ENCODE measurements around the gene ELOB. TPM values are rescaled to one million over a fixed set of nuclear protein-coding genes. Genes with fewer than 3 reads are reported as not detected.

The ELOB gene
- total and polyA plus RNA-seq, 2 of the 8 experiments (the other 6 are each of a cell fraction or from before 2014, with no cell fraction given): 237 to 1,357 TPM

DNA sequence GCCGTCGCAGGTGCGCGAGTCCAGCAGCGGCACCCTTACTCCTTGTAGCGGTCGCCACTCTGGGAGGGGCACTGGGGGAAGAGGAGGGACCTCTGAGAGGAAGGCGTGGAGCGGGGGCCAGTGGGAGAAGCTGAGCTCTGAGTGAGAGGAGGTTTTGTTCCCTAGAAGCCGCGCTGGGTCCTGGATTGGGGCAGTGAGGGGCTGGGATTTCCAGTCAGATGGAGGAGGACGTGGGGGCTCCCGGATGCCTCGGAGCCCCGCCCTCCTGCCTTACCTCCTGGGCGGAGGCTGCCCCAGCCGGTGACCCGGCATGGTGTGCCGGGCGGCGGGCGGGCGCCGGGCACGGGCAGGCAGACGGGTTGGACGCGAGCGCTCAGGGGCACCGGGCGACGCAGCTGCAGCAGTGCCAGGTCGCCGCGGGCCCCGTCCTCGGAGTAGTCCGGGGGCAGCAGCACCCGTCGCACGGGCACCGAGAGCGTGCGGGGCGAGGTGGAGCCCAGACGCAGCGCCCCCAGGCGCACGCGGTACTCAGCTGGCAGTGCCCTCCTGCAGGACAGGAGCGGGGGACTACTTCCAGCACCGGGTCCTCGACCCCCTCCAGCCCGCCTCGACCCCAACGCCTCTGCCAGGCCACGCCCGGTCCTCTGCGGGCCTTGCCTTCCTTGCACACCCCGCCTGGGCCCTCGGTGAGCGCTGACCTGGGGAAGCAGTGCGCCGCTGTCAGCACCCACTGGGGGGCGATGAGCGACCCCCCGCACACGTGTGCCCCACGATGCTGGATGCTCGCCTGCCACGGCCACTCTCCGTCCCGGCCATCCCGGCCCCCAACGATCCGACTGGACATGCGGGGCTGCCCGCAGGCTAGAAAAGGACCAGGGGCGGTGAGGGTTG lies 8.3 kb upstream of the ELOB start:
- ChIA-PET POLR2A (ENCODE audit: partially characterized antibody) (interaction anchor here (1.0 to 2.8 kb wide), 6 partner anchors 8 to 33 kb away, joined by 3 to 28 read pairs (median 5); partner anchors contain the start of genes ELOB and SRRM2), CTCF (ENCODE audit: partially characterized antibody) (interaction anchor here (1.3 to 1.7 kb wide), 2 partner anchors 54 to 142 kb away, joined by 4 to 6 read pairs; no protein-coding TSS in a partner anchor)
- H2BK120ac ChIP-seq (replicated peaks; ENCODE audit: low read depth, low read length): no peak overlapping the region
- no peaks in the 10 kb centered on the region for H3K9me3 ChIP-seq (ENCODE audit: insufficient read depth in 2 of 2, low read depth in 1 of 2, low read length in 1 of 2)
- peaks cover 0 to 3% (median 0%) of the 10 kb centered on the region in 4 experiments; a peak in 2 of 7 replicates for H3K27me3 ChIP-seq (replicated peaks in 1 of 4; ENCODE audit: control insufficient read depth in 3 of 4, extremely low read depth in 1 of 4, insufficient read depth in 3 of 4, low read length in 3 of 4)
- H3K9ac ChIP-seq (replicated peaks in 1 of 4; ENCODE audit: extremely low read depth in 1 of 4, low read depth in 3 of 4, low read length in 3 of 4): no peak overlapping the region; a peak in 1 of 7 replicates
- H3K23ac ChIP-seq (ENCODE audit: insufficient read length): no peak overlapping the region
- H3K14ac ChIP-seq (ENCODE audit: insufficient read length): no peak overlapping the region
- no peaks in the 10 kb centered on the region; the same call in 1 of the 2 replicates for H3K79me1 ChIP-seq (ENCODE audit: low read depth, low read length)
- no peak overlapping the region for H3K18ac ChIP-seq (ENCODE audit: extremely low read depth, low read length)
- FAIRE-seq (no peak), DNase-seq (ENCODE audit: low read depth in 1 of 2, low spot score in 2 of 2) (no peak)
- no peak overlapping the region for H2AK5ac ChIP-seq (ENCODE audit: low read depth, low read length)
- H3K4ac ChIP-seq (replicated peaks; ENCODE audit: insufficient read length, low read depth, low read length): no peak overlapping the region
- no peaks in the 10 kb centered on the region for H4K20me1 ChIP-seq (replicated peaks in 1 of 2; ENCODE audit: control insufficient read depth in 1 of 2, insufficient read depth in 2 of 2, low read length in 2 of 2)
- H3K56ac ChIP-seq (replicated peaks; ENCODE audit: insufficient read length, low read depth, low read length): no peak overlapping the region
- WGBS, 2 experiments (ENCODE audit: extremely low coverage in 1 of 2, insufficient coverage in 1 of 2, insufficient read length in 1 of 2, insufficient replicate concordance in 2 of 2, low coverage in 1 of 2, low lambda C conversion rate in 2 of 2, missing lambda C conversion rate in 1 of 2): 83% methylated on average over 54 of the region's 79 CpGs; no CpG with 5 or more reads in 1 of the 2 experiments
- H3K23me2 ChIP-seq (ENCODE audit: low read depth, low read length): no peaks in the 10 kb centered on the region; the same call in 1 of the 2 replicates
- no peak overlapping the region for H2AFZ ChIP-seq (ENCODE audit: low read length)
- H2BK5ac ChIP-seq (ENCODE audit: low read depth, low read length): no peak overlapping the region
- H4K91ac ChIP-seq (replicated peaks; ENCODE audit: insufficient read length, low read length): no peak overlapping the region
- H3K4me3 ChIP-seq (ENCODE audit: extremely low read depth in 1 of 4, insufficient read depth in 2 of 4, low read depth in 3 of 4, low read length in 4 of 4): no peak overlapping the region; a peak in 1 of 8 replicates
- H2BK20ac ChIP-seq (ENCODE audit: low read length): no peak overlapping the region
- H3K4me1 ChIP-seq (replicated peaks in 1 of 4; ENCODE audit: control insufficient read depth in 3 of 4, insufficient read depth in 4 of 4, low read length in 3 of 4): peaks cover 0 to 3% (median 2%) of the 10 kb centered on the region in 4 experiments; a peak in 1 of 7 replicates
- H2BK12ac ChIP-seq (ENCODE audit: low read depth, low read length): no peak overlapping the region
- no peaks in the 10 kb centered on the region for H3K79me2 ChIP-seq (ENCODE audit: control insufficient read depth in 1 of 2, insufficient read depth in 2 of 2, low read length in 2 of 2)
- no peak overlapping the region for H4K5ac ChIP-seq (ENCODE audit: insufficient read length, low read depth, low read length)
- H2BK15ac ChIP-seq (ENCODE audit: low read length): no peak overlapping the region
- peak overlapping the region; percentile 68 for H4K8ac ChIP-seq (ENCODE audit: extremely low read depth, insufficient read depth, low read length)
- no peaks in the 10 kb centered on the region for H3K36me3 ChIP-seq (ENCODE audit: control insufficient read depth in 2 of 4, insufficient read depth in 4 of 4, low read length in 3 of 4)
- H3K27ac ChIP-seq (ENCODE audit: low read depth, low read length): no peak overlapping the region
- H3K4me2 ChIP-seq (ENCODE audit: insufficient read depth in 1 of 2, low read depth in 2 of 2, low read length in 2 of 2): no peak overlapping the region; a peak in 1 of 4 replicates
- TF ChIP-seq, protein P1, sequence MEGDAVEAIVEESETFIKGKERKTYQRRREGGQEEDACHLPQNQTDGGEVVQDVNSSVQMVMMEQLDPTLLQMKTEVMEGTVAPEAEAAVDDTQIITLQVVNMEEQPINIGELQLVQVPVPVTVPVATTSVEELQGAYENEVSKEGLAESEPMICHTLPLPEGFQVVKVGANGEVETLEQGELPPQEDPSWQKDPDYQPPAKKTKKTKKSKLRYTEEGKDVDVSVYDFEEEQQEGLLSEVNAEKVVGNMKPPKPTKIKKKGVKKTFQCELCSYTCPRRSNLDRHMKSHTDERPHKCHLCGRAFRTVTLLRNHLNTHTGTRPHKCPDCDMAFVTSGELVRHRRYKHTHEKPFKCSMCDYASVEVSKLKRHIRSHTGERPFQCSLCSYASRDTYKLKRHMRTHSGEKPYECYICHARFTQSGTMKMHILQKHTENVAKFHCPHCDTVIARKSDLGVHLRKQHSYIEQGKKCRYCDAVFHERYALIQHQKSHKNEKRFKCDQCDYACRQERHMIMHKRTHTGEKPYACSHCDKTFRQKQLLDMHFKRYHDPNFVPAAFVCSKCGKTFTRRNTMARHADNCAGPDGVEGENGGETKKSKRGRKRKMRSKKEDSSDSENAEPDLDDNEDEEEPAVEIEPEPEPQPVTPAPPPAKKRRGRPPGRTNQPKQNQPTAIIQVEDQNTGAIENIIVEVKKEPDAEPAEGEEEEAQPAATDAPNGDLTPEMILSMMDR (IDR thresholded peaks at IDR 0.05; ENCODE audit: control extremely low read depth in 1 of 3, insufficient read depth in 1 of 3, low read depth in 1 of 3, low read length in 3 of 3): peak; percentile 15 to 51 (median 26); a peak in 3 of 4 replicates
- TF ChIP-seq SIRT6 (IDR thresholded peaks at IDR 0.05; ENCODE audit: low read length) (no peak), CREB1 (IDR thresholded peaks at IDR 0.05) (no peak)
- TF ChIP-seq, protein P2, sequence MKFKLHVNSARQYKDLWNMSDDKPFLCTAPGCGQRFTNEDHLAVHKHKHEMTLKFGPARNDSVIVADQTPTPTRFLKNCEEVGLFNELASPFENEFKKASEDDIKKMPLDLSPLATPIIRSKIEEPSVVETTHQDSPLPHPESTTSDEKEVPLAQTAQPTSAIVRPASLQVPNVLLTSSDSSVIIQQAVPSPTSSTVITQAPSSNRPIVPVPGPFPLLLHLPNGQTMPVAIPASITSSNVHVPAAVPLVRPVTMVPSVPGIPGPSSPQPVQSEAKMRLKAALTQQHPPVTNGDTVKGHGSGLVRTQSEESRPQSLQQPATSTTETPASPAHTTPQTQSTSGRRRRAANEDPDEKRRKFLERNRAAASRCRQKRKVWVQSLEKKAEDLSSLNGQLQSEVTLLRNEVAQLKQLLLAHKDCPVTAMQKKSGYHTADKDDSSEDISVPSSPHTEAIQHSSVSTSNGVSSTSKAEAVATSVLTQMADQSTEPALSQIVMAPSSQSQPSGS (IDR thresholded peaks at IDR 0.05; ENCODE audit: low read length): no peak
- TF ChIP-seq, protein P3, sequence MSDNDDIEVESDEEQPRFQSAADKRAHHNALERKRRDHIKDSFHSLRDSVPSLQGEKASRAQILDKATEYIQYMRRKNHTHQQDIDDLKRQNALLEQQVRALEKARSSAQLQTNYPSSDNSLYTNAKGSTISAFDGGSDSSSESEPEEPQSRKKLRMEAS (IDR thresholded peaks at IDR 0.05): peak; percentile 73
